Raji (cell line): ENCODE data around the gene SELENOH.

ENCODE experiments used
- POLR2A ChIP-seq: IDR thresholded peaks from 2 replicates; pipeline ENCODE4 v1.6.1; 2011; ENCODE audit warnings: low read depth, low read length, control low read depth; ENCODE audit not compliant: insufficient read depth

Gene SELENOH

GRCh38 chr11:57792870-57793269 lies 51.6 kb downstream of the SELENOH start:
- TF ChIP-seq POLR2A: no peak
